ENCODE results near the gene LAMB2.

The LAMB2 gene

GRCh38 chr3:49161808-49162530 is 29.1 kb upstream of the LAMB2 start:
- DNase-seq (ENCODE audit: low read depth) = no peak

DNA sequence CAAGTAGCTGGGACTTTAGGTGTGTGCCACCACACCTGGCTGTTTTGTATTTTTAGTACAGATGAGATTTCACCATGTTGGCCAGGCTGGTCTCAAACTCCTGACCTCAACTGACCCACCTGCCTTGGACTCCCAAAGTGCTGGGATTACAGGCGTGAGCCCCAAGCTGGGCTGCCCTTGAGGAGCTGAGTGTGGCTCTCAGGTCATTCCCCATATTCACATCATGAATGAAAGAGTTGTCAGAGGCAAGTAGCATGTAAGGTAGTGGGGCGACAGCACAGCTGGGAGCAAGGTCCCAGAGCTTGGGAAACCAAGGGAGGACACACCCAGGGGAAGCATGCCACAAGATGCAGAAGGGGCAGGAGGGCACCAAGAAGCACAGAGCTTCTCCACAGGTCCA is 28.3 kb upstream of the LAMB2 start:
- DNase-seq (ENCODE audit: low read depth) = no peak

GRCh38 chr3:49158792-49159191 is 25.9 kb upstream of the LAMB2 start:
- DNase-seq (ENCODE audit: low read depth) = no peak

DNA sequence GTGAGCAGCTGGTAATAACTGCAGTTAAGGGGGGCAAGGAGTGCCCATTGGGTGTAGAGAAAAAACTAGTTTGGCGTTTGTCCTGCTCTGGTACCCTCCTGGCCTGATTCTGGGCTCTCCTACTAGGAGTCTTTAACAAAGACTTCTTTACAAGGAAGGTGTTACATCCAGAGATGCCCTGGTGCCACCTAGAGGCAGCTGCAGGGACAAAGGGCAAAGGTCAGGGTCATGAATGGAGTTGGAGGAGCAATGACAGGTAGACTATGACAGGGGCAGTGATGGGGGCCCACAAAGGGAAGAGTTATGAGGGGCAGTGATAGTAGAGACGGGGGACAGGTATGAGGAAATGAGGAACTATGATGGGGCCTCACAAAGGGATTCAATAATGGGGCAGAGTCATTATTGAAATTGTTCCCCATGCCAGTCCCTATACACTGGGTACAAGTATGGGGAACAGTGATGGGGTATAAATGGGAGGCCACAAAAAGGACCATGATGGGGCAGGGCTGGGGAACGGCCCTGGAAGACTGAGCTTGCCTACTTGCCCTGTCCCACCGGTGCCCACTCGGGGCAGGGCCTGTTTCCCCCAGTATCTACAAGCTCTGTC is 25.4 kb upstream of the LAMB2 start:
- DNase-seq (ENCODE audit: low read depth) = peak; percentile 50

DNA sequence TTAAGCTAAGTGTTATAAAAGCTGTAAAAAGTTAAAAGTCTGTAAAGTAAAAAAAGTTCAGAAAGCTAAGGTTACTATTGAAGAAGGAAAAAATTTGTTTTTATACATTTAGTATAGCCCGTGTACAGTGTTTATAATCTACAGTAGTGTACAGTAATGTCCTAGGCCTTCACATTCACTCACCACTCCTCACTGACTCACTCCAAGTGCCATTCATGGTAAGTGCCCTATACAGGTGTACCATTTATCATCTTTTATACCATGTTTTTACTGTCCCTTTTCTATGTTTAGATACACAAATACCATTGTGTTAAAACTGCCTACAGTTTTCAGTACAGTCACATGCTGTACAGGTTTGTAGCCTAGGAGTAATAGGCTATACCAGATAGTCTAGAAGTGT is 24.4 kb upstream of the LAMB2 start:
- no peak for DNase-seq (ENCODE audit: low read depth)

GRCh38 chr3:49153349-49153912 is 20.6 kb upstream of the LAMB2 start:
- DNase-seq (ENCODE audit: low read depth) = no peak

- no peak for DNase-seq (ENCODE audit: low read depth)
Measured at GRCh38 chr3:49151610-49152009, 18.8 kb upstream of the LAMB2 start.

DNA sequence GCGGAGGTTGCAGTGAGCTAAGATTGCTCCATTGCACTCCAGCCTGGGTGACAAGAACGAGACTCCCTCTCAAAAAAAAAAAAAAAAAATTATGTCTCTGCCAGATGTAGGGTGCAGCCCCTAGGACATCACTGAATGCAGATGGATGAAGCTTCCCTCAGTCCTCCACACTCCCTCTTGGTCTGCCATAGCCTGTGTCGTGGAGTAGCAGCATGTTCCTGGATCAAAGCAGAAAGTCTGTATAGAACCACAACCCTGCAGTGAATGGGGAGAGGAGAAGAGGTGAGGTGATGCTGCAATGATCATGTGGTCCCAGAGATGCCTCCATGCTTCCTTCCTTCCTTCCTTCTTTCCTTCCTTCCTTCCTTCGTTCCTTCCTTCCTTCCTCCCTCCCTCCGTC is 15.3 kb upstream of the LAMB2 start:
- no peak for DNase-seq (ENCODE audit: low read depth)

GRCh38 chr3:49140080-49140479 is 7.2 kb upstream of the LAMB2 start:
- DNase-seq (ENCODE audit: low read depth) = no peak

DNA sequence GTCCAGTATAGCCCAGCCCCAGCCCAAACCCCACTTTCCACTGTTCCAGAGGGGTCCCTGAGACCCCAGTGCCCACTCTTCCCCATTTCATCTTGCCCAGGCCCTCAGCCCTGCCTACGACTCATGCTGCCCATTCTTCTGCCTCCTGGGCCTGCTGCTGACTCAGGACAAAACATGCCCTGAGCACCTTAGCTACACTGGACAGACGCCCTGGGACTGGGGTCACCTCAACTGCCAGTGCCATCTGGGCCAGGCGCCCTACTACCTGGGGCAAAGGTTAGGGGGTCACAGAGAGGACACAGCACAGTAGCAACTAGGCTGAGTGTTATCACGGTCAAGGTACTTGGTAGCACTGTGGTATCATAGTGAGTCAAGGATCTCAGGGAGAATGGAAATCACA is 2.6 kb upstream of the LAMB2 start:
- DNase-seq (ENCODE audit: low read depth) = no peak

- DNase-seq (ENCODE audit: low read depth) = no peak
Measured at GRCh38 chr3:49134471-49135265, 1.8 kb upstream of the LAMB2 start.

DNA sequence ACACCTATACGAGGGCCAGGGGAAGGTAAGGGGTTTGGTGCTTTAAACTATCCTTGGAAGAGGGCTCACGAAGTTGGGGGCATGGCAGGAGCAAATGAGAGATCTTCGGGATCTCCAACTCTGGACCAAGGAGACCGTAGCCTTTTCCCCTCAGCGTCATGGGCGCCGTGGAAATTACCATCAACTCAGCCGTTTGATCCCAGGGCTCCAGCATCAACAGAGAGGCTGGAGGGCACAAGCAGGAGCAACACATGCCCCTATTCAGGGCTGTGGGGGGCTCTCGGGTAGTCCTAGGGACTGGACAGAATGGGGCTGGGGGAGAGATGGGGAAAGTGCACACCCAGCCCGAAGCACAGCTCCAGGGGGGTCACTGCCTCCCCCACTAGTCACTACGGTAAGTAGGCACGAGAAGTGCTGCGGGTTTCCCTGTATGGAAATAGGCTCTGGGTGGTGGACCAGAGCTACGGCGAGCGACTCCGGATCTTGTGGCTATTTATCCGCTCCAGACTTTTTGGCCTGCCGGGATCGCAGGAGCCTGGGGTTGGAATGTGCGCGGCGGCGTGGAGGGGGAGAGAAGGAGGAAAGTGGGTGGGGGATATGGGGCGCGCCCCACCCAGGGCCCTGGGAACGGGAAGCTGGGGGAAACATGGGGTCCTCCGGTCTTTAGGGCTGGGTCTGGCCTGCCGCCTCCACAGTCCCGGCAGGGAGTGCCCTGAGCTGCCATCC is 539 bp upstream of the LAMB2 start:
- DNase-seq (ENCODE audit: low read depth) = no peak

DNA sequence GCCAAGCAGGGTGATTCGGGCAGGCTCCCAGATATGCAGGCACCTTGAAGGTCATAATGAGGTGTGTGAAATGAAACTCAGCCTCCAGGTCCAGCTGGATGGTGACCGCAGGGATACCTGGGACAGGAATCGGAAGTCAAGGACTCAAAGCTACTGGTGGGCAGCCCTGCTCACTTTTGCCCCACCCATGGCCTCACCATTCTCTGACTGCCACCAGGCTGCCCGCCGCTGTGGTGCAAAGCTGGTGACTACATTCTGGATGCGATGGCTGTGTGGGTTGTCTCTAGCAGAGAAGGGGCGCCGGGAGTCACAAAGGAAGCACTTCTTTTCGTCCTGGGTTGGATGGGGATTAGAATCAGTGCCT is 795 bp downstream of the LAMB2 start:
- DNase-seq (ENCODE audit: low read depth) = no peak

- DNase-seq (ENCODE audit: low read depth) = no peak
Measured at GRCh38 chr3:49131576-49131975, 1.3 kb downstream of the LAMB2 start.

- DNase-seq (ENCODE audit: low read depth) = no peak
Measured at GRCh38 chr3:49131040-49131439, 1.8 kb downstream of the LAMB2 start.

DNA sequence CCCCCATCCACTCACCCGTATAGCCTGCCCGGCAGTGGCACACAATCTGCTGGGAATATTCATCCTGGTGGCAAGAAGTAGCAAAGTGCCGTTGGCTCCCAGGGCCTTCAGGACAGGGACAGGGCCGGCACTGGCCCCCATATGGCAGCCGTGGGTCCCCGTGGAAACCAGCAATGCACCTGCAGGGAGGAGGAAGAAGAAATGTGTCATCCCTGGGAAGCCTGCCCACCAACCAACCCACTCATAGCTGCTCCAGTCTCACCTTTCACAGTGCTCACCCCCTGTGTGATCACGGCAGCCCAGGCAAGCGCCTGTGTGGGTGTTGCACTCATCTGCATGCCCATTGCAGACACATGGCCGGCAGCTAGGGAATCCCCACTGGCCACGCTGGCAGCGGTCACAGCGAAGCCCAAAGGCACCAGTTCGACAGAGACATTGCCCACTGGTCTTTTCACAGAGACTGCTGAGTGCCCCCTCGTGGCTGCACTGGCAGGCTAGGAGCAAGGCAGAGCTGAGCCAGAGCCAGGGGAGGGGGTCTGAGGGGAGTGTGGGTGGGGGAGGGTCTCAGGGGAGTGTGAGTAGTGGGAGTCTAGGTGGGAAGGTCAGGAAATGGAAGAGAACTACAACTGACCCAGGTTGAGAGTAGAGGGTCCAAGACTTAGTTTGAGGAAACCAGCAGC is 7.7 kb downstream of the LAMB2 start:
- DNase-seq (ENCODE audit: low read depth) = no peak

GRCh38 chr3:49124203-49124602 is 8.6 kb downstream of the LAMB2 start:
- no peak for DNase-seq (ENCODE audit: low read depth)

DNA sequence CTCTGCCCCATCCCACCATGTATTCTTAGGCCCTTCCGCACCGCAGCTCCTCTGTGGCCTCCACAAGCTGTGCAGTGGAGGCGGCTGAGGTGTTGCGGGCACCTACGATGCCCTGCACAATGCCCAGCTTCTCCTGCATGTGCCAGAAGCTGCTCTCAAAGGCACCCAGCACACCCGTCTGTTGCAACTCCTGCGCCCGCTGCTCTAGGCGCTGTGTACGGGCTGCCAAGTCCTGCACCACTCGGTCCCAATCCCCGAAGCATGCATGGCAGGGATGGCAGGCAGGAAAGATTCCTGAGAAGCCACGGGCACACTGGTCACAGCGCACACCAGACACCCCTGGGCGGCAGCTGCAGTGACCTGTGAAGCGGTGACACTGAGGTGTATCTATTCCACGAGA is 9.2 kb downstream of the LAMB2 start:
- DNase-seq (ENCODE audit: low read depth) = no peak

DNA sequence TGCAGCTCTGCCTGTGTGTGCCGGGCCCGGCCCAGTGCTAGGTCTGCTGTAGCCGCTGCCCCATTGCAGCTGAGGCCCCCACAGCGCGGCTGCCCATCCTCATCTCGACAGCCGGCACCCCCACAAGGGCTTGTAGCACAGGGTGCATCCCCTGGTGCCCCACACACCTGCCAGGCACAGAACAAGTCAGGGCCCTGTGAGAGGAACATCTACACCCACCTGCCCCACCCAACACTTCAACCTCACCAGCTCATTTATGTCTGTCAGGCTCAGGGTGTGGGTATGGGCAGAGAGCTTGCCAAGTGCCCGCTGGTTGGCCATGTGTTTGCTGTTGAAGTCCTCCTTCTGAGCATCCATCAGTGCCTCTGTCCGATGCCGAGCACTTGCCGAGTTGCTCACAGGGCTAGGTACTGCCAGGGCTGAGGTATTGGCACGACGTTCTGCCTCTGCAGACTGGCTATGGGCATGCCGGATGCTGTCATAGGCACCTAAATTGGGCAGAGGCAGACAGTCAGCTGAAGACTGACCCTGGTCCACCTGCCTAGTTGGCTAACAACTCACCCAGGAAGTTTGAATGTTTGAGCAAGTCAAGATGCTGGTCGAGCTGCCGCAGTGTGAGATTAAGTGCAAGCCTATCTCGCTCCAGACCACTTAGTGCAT is 9.8 kb downstream of the LAMB2 start:
- no peak for DNase-seq (ENCODE audit: low read depth)

GRCh38 chr3:49122451-49122850 is 10.4 kb downstream of the LAMB2 start:
- DNase-seq (ENCODE audit: low read depth) = no peak

DNA sequence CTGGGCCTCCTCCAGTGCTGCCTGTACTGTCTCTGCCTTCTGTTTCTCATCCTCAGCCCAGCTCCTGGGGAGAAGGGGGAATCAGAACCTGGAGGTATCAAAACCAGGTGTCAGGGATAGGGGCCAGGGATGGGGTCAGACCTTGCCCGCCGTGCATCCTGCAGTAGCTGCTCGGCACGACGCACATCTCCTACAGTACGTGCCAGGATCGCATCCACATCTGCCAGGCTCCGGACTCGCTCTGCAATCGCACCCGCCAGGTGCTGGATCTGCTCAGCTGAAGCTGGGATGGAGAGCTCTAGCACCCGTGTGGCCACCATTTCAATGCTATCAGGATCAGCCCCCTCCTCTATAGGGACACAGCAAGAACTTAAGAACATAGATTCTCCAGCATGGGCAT is 10.8 kb downstream of the LAMB2 start:
- DNase-seq (ENCODE audit: low read depth) = no peak

Data from activated T-cell treated with anti-CD3 and anti-CD28 coated beads for 1 hour (primary cell).